ENCODE measurements around the gene FCRL1. TPM values are rescaled to one million over a fixed set of nuclear protein-coding genes. Genes with fewer than 3 reads are reported as not detected.

Gene FCRL1
- total RNA-seq, 1 experiment from 2014 or later = not detected

GRCh38 chr1:157820299-157820698 lies 379 bp upstream of the FCRL1 start:
- no TSS peak for BruUV-seq (replicated peaks)
- H3K4me3 Mint-ChIP-seq (ENCODE audit: low read depth, unreplicated experiment) = no peak overlapping the region
- no peak for TF ChIP-seq CTCF (IDR thresholded peaks at IDR 0.05; ENCODE audit: unreplicated experiment)
- no peaks in the 10 kb centered on the region for H3K36me3 Mint-ChIP-seq (ENCODE audit: insufficient read depth, unreplicated experiment)
- no peak for DNase-seq
- intact Hi-C loops (cut with micrococcal nuclease; ENCODE audit: unreplicated experiment) = no loop called here
- H3K9me3 Mint-ChIP-seq (ENCODE audit: low read depth, unreplicated experiment) = no peaks in the 10 kb centered on the region
- CTCF ChIA-PET = no interaction called here
- no peak overlapping the region for H3K27ac Mint-ChIP-seq (ENCODE audit: unreplicated experiment)
- no peaks in the 10 kb centered on the region for H3K4me1 Mint-ChIP-seq (ENCODE audit: low read depth, unreplicated experiment)
- peaks cover 20% of the 10 kb centered on the region for H3K27me3 Mint-ChIP-seq (ENCODE audit: unreplicated experiment)

DNA sequence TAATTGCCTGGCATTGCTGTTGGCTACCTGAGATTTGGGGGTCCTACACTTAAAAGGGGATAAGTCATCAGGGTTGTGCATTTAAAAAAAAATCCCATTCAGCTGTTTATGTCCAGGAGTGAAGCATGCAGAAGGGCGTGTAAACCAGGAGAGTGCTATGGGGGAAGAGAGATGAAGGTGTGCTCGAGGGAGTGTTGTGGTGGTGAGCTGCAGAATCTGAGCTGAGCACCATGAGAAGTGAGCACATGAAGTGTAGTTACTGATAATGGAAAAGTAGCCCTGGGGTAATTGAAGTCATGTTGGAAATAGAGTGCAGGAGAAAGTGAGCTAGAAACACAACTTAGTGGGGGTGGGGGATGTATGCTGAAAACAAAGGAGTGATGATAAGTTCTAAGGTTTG lies 705 bp downstream of the FCRL1 start:
- Mint-ChIP-seq H3K9me3 (ENCODE audit: low read depth, unreplicated experiment) (no peaks in the 10 kb centered on the region), H3K4me3 (ENCODE audit: low read depth, unreplicated experiment) (no peak overlapping the region), H3K4me1 (ENCODE audit: low read depth, unreplicated experiment) (no peaks in the 10 kb centered on the region), H3K27ac (ENCODE audit: unreplicated experiment) (no peak overlapping the region), H3K27me3 (ENCODE audit: unreplicated experiment) (peaks cover 10% of the 10 kb centered on the region), H3K36me3 (ENCODE audit: insufficient read depth, unreplicated experiment) (no peaks in the 10 kb centered on the region)
- DNase-seq = no peak
- BruUV-seq (replicated peaks) = no TSS peak
- CTCF ChIA-PET = no interaction called here
- intact Hi-C loops (cut with micrococcal nuclease; ENCODE audit: unreplicated experiment) = no loop called here
- TF ChIP-seq CTCF (IDR thresholded peaks at IDR 0.05; ENCODE audit: unreplicated experiment) = no peak

DNA sequence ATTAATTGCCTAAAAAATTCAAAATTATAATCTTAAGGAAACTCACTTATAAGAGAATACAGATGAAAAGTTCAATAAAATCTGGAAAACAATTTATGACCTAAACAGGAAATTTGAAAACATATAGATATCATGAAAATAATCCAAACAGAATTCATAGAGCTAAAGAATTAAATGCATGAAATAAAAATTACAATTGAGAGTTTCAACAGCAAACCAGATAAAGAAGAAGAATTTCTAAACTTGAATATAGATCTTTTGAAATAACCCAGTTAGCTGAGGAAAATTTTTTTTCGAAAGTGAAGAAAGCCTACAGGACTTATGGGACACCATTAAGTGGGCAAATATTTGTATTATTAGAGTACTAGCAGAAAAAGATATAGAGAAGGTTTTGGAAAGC lies 6.7 kb downstream of the FCRL1 start:
- no peak for DNase-seq
- CTCF ChIA-PET = no interaction called here
- Mint-ChIP-seq H3K36me3 (ENCODE audit: insufficient read depth, unreplicated experiment) (no peaks in the 10 kb centered on the region), H3K9me3 (ENCODE audit: low read depth, unreplicated experiment) (no peaks in the 10 kb centered on the region), H3K4me1 (ENCODE audit: low read depth, unreplicated experiment) (no peaks in the 10 kb centered on the region), H3K27ac (ENCODE audit: unreplicated experiment) (no peak overlapping the region), H3K4me3 (ENCODE audit: low read depth, unreplicated experiment) (no peak overlapping the region), H3K27me3 (ENCODE audit: unreplicated experiment) (no peaks in the 10 kb centered on the region)
- intact Hi-C loops (cut with micrococcal nuclease; ENCODE audit: unreplicated experiment) = no loop called here
- no peak for TF ChIP-seq CTCF (IDR thresholded peaks at IDR 0.05; ENCODE audit: unreplicated experiment)
- no TSS peak for BruUV-seq (replicated peaks)

GRCh38 chr1:157806431-157807149 lies 13.3 kb downstream of the FCRL1 start:
- H3K27me3 Mint-ChIP-seq (ENCODE audit: unreplicated experiment) = no peaks in the 10 kb centered on the region
- intact Hi-C loops (cut with micrococcal nuclease; ENCODE audit: unreplicated experiment) = no loop called here
- H3K4me3 Mint-ChIP-seq (ENCODE audit: low read depth, unreplicated experiment) = no peak overlapping the region
- H3K36me3 Mint-ChIP-seq (ENCODE audit: insufficient read depth, unreplicated experiment) = no peaks in the 10 kb centered on the region
- DNase-seq = no peak
- no peaks in the 10 kb centered on the region for H3K4me1 Mint-ChIP-seq (ENCODE audit: low read depth, unreplicated experiment)
- no peaks in the 10 kb centered on the region for H3K9me3 Mint-ChIP-seq (ENCODE audit: low read depth, unreplicated experiment)
- CTCF ChIA-PET = no interaction called here
- H3K27ac Mint-ChIP-seq (ENCODE audit: unreplicated experiment) = no peak overlapping the region
- no peak for TF ChIP-seq CTCF (IDR thresholded peaks at IDR 0.05; ENCODE audit: unreplicated experiment)
- BruUV-seq (replicated peaks) = no TSS peak

Measured in Calu3 (cell line).